Measurements from ENCODE around the gene TPD52L2.
"Not testable (repeated sequence)": the region's sequence is repeated elsewhere in the genome, so short reads cannot be mapped to it uniquely, and the experiment has no call there.

The TPD52L2 gene

GRCh38 chr20:63855363-63856097 lies 9.5 kb upstream of the TPD52L2 start:
- no peak for DNase-seq (ENCODE audit: low spot score)

DNA sequence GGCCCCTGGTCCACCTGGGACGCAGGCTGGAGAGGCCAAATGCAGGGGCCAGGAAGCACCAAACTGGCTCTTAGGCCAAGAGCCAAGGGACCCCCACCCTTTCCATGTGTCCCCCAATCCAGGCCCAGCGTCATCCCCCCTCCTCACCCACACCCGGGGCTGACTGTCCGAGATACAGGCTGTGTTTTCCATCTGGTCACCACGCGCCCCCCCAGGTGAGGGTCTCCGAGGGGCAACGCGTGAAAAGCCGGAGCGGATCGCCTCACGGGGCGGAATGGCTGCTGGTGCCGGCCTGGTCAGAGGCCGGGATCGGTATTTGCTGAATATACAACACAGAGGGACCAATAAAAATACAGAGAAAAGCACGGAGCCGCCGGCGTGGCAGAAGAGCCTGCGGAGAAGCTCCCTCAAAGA lies 9.0 kb upstream of the TPD52L2 start:
- DNase-seq (ENCODE audit: low spot score), result no peak

- DNase-seq (ENCODE audit: low spot score), result no peak
Measured at GRCh38 chr20:63857764-63858392, 7.2 kb upstream of the TPD52L2 start.

GRCh38 chr20:63858393-63859165 lies 6.5 kb upstream of the TPD52L2 start:
- DNase-seq (ENCODE audit: low spot score), result no peak

- no peak for DNase-seq (ENCODE audit: low spot score)
Measured at GRCh38 chr20:63859166-63859699, 5.8 kb upstream of the TPD52L2 start.

DNA sequence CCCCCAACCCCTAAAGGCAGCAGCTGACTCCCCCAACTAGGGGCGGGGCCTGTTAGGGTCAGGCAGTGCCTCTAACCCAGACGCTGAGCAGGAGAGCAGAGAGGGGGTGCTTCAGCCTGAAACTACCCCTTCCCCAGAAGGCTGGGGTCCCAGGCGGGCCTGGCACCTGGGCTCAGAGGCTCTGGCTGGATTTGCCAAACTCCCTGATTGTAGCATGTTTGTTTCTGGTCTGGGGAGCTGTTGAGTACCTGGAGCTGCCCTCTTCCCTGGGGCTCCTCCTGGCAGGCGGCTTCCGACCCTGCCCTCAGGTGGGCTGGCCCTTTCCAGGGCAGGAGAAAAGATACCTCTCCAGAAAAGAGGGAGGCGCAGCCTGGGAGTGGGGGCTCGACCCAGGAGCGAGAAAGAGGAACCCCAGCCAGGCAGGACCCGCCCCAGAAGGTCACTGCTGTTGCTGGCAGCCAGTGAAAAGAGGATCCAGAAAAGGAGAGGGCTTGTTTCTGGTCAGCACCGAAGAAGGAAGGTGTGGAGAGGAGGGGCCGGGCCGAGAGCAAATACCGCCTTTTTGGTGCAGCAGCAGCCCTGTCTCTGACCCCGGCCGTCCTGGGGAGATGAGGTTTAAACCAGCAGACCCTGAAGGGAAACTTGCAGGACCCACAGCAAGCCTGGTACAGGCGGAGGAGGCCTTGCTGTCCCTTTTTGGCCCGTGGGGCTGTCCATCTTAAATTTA lies 4.6 kb upstream of the TPD52L2 start:
- DNase-seq (ENCODE audit: low spot score), result no peak

DNA sequence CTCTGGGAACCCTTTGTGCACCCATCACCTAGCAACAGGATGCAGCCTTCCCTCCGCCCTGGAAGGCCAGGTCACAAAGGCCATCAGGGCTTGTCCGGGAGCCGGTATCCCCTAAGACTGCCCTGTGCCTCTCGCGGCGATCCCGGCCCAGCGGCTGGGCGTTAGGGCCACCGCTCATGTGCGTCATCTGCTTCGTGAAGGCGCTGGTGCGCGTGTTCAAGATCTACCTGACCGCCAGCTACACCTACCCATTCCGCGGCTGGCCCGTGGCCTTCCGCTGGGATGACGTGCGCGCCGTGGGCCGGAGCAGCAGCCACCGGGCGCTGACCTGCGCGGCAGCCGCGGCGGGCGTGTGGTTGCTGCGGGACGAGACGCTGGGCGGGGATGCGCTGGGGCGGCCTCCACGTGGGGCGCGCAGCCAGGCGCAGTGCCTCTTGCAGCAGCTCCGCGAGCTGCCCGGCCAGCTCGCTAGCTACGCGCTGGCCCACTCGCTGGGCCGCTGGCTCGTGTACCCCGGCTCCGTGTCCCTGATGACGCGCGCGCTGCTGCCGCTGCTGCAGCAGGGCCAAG lies 3.6 kb upstream of the TPD52L2 start, which contains the start of gene ABHD16B:
Gene ABHD16B (plus strand): TSS at position 134 of the 570 bp plus-strand sequence. CDS start 43 bp downstream, at position 177.
- DNase-seq (ENCODE audit: low spot score), result no peak

DNA sequence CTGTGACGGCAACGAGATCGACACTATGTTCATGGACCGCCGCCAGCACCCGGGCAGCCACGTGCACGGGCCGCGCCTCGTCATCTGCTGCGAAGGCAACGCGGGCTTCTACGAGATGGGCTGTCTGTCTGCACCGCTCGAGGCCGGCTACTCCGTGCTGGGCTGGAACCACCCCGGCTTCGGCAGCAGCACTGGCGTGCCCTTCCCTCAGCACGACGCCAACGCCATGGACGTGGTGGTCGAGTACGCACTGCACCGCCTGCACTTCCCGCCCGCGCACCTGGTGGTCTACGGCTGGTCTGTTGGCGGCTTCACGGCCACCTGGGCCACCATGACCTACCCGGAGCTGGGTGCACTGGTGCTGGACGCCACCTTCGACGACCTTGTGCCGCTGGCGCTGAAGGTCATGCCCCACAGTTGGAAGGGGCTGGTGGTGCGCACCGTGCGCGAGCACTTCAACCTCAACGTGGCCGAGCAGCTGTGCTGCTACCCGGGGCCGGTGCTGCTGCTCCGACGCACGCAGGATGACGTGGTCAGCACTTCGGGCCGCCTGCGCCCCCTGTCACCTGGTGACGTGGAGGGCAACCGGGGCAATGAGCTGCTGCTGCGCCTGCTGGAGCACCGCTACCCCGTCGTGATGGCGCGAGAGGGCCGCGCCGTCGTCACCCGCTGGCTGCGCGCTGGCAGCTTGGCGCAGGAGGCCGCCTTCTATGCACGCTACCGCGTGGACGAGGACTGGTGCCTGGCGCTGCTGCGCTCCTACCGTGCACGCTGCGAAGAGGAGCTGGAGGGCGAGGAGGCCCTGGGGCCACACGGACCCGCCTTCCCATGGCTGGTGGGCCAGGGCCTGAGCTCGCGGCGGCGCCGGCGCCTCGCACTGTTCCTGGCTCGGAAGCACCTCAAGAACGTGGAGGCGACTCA lies 2.8 kb upstream of the TPD52L2 start:
- no peak for DNase-seq (ENCODE audit: low spot score)

- DNase-seq (ENCODE audit: low spot score), result no peak
Measured at GRCh38 chr20:63863021-63863797, 1.9 kb upstream of the TPD52L2 start.

DNA sequence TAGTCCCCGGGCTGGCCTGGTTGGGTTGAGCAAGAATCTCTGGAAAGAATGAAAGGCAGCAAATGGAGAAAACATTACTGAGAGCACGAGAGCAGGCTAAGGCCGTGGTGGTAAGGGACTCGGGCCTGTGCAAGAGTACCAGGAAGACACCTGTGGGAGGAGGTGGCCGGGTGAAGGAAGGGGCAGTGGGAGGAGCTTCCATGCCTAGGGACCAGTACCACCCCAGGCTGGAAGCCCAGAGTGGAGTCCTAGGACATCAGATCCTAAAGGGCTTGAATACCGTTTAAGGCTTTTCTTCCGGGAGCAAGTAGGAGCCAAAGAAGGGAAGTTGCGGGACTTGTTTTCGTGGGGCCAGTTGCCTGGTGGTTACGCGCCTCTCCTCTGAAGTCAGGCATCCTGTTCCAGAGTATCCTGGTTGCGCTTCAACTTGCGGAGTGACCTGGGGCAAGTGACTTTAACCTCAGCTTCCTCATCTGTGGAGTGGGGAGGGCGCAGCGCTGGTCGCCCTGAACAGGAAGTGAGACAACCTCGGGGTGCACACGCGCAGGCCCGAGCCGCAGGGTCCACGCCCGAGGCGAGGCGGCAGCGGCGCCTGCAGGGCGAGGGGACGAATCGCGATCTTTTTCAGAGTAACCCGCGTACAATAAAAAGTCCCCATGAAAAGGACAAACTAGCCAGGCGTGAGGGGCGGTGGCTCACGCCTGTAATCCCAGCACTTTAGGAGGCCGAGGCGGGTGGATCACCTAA lies 1.1 kb upstream of the TPD52L2 start:
- peak; percentile 89 for DNase-seq (ENCODE audit: low spot score)

GRCh38 chr20:63864545-63864977 lies 509 bp upstream of the TPD52L2 start:
- no peak for DNase-seq (ENCODE audit: low spot score)

GRCh38 chr20:63867042-63867441 lies 2.0 kb downstream of the TPD52L2 start:
- not testable (repeated sequence) for DNase-seq (ENCODE audit: low spot score)

- no peak for DNase-seq (ENCODE audit: low spot score)
Measured at GRCh38 chr20:63868264-63868663, 3.2 kb downstream of the TPD52L2 start.

- DNase-seq (ENCODE audit: low spot score), result peak; percentile 68
Measured at GRCh38 chr20:63873477-63873971, 8.5 kb downstream of the TPD52L2 start.

DNA sequence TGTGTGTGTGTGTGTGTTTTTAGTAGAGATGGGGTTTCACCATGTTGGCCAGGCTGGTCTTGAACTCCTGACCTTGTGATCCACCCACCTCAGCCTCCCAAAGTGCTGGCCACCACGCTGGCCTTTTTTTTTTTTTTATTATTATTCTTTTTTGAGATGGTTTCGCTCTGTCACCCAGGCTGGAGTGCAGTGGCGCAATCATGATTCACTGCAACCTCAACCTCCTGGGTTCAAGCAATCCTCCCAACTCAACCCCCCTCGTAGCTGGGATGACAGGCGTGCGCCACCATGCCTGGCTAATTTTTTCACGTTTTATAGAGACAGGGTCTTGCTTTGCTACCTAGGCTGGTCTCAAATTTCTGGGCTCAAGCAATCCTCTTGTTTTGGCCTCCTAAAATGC lies 9.2 kb downstream of the TPD52L2 start:
- not testable (repeated sequence) for DNase-seq (ENCODE audit: low spot score)

- DNase-seq (ENCODE audit: low spot score), result no peak
Measured at GRCh38 chr20:63876489-63877036, 11.5 kb downstream of the TPD52L2 start.

DNA sequence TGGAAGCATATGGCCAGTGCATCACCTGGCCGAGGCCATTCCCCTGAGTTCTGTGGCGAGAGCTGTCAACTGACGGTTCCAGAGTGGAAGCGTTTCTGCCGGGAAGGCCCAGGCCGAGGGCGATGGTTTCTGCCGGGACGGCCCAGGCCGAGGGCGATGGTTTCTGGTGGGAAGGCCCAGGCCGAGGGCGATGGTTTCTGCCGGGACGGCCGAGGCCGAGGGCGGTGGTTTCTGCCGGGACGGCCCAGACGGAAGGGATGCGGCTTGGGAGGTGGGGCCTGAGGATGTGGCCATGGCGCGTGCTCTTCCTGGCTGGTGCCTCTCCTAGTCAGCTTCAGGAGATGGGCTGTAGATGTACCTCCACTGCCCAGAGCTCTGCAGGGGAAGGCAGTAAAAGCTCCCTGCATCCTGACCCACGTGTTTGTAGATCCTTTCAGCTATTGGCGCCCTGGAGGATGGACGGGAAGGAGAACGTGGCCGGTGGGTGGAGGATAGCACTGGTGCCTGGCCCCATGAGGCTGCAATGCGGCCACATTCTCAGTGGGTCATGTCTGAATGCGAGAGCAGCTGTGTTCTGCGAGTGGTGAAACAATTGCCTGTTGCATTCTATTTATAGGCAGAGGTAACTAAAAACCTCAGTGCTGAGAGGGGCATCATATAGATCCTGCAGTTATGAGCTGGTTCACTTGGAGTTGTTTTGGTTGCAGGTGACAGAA lies 12.8 kb downstream of the TPD52L2 start:
- DNase-seq (ENCODE audit: low spot score), result no peak

Measured in AG08395 (cell line).